ENCODE results near the gene KIF3C.
"Not testable (repeated sequence)": the region's sequence is repeated elsewhere in the genome, so short reads cannot be mapped to it uniquely, and the experiment has no call there.

Gene KIF3C

DNA sequence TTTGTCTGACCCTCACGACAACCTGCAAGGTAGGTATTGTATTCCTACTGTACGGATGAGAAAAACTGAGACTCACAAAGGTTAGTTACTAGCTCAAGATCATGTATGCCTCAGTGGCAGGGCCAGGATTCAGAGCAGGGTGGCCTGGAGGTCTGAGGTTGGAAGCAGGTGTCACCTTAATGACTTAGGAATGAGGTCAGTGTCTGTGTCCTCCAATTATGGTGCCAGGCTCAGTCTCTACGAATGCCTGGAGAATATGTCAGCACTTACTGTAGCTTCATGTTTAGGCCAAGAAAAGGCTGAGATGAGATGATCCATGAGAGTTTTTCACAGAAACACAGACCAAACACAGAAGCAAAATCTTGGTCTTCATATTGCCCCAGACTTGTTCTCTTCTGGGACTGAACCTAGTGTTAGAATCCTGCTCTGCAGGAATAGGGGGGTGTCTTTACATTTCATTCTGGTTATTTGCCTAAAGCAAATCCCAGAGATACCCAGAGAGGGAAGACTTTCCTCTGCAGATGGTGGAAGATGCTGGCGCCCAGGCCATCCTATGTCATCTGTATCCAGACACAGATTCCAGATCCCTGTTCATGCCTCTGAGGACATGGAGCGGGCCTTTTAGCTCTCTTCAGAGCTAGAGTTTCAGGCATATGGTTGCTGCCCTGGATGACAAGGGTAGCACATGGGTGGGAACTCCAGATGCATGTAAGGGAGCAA lies 35.3 kb upstream of the KIF3C start:
- H3K4me3 ChIP-seq (replicated peaks; ENCODE audit: low read depth, low read length), result no peak overlapping the region
- H3K27me3 ChIP-seq (replicated peaks; ENCODE audit: control insufficient read depth, insufficient read depth, low read length), result no peaks in the 10 kb centered on the region
- TF ChIP-seq, protein P1, sequence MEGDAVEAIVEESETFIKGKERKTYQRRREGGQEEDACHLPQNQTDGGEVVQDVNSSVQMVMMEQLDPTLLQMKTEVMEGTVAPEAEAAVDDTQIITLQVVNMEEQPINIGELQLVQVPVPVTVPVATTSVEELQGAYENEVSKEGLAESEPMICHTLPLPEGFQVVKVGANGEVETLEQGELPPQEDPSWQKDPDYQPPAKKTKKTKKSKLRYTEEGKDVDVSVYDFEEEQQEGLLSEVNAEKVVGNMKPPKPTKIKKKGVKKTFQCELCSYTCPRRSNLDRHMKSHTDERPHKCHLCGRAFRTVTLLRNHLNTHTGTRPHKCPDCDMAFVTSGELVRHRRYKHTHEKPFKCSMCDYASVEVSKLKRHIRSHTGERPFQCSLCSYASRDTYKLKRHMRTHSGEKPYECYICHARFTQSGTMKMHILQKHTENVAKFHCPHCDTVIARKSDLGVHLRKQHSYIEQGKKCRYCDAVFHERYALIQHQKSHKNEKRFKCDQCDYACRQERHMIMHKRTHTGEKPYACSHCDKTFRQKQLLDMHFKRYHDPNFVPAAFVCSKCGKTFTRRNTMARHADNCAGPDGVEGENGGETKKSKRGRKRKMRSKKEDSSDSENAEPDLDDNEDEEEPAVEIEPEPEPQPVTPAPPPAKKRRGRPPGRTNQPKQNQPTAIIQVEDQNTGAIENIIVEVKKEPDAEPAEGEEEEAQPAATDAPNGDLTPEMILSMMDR (IDR thresholded peaks at IDR 0.05; ENCODE audit: insufficient read depth, low read length, poor library complexity, severe bottlenecking), result no peak
- no peak for DNase-seq (ENCODE audit: extremely low read depth, insufficient read length)
- no peaks in the 10 kb centered on the region for H3K36me3 ChIP-seq (ENCODE audit: control insufficient read depth, insufficient read depth, low read length)

DNA sequence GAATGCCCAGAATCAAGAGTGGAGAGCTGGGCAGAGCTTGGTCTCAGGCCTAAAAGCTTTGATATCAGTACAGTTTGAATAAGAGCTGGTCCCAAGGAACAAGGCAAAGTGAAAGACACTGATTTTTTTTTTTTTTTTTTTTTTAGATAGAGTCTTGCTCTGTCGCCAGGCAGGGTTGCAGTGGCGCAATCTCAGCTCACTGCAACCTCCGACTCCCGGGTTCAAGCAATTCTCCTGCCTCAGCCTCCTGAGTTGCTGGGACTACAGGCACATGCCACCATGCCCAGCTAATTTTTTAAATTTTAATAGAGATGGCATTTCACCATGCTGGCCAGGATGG lies 34.4 kb upstream of the KIF3C start:
- H3K27me3 ChIP-seq (replicated peaks; ENCODE audit: control insufficient read depth, insufficient read depth, low read length); H3K36me3 ChIP-seq (ENCODE audit: control insufficient read depth, insufficient read depth, low read length); DNase-seq (ENCODE audit: extremely low read depth, insufficient read length); H3K4me3 ChIP-seq (replicated peaks; ENCODE audit: low read depth, low read length): not testable (repeated sequence)

- DNase-seq (ENCODE audit: extremely low read depth, insufficient read length), result no peak
- TF ChIP-seq, protein P1 (IDR thresholded peaks at IDR 0.05; ENCODE audit: insufficient read depth, low read length, poor library complexity, severe bottlenecking), result no peak
- Histone ChIP-seq H3K36me3 (ENCODE audit: control insufficient read depth, insufficient read depth, low read length) (no peaks in the 10 kb centered on the region), H3K27me3 (replicated peaks; ENCODE audit: control insufficient read depth, insufficient read depth, low read length) (no peaks in the 10 kb centered on the region), H3K4me3 (replicated peaks; ENCODE audit: low read depth, low read length) (no peak overlapping the region)
Observed at GRCh38 chr2:26016012-26016705, 33.9 kb upstream of the KIF3C start.

GRCh38 chr2:26013668-26014067 lies 31.4 kb upstream of the KIF3C start:
- no peak for DNase-seq (ENCODE audit: extremely low read depth, insufficient read length)
- TF ChIP-seq, protein P1 (IDR thresholded peaks at IDR 0.05; ENCODE audit: insufficient read depth, low read length, poor library complexity, severe bottlenecking), result no peak
- H3K27me3 ChIP-seq (replicated peaks; ENCODE audit: control insufficient read depth, insufficient read depth, low read length), result no peaks in the 10 kb centered on the region
- H3K36me3 ChIP-seq (ENCODE audit: control insufficient read depth, insufficient read depth, low read length), result no peaks in the 10 kb centered on the region
- H3K4me3 ChIP-seq (replicated peaks; ENCODE audit: low read depth, low read length), result no peak overlapping the region

DNA sequence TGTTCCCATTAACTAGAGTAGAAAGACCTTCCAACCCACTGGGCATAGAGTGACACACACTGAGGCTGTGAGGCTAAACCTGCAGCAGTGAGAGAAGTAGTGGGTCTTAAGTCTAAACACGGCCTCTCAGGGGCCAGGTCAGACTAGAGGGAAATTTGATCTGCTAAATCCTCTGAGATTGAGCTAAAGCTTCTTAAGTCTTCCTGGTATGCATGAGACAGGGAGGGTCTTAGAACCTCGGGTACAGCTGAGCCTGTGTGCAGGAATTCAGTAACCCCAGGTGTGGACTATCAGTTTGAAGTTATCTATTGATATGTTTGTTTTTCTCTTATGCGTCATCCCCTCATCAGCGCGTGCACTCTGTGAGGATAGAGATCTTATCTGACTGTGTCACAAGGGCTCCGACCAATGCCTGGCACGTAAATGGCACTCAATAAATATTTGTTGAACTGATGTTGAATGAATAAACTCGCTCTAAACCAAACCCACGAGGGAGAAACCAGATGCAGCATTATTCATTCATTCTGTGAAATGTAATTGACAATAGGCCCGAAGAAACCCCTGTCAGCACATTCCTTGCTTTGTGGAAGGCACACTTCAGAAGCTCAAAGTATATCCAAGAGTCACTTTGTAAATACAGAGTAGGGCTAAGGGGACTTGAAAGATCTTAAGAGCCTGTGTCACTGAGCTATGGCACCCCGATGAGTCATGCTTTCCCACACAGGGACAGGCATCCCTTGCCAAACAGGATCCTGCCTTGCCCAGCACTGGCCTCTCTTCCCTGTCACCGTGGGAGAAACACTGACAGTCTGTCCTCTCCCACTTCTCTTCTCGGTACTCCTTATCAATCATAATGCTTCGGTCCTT lies 29.9 kb upstream of the KIF3C start:
- Histone ChIP-seq H3K27me3 (replicated peaks; ENCODE audit: control insufficient read depth, insufficient read depth, low read length) (no peaks in the 10 kb centered on the region), H3K4me3 (replicated peaks; ENCODE audit: low read depth, low read length) (no peak overlapping the region), H3K36me3 (ENCODE audit: control insufficient read depth, insufficient read depth, low read length) (no peaks in the 10 kb centered on the region)
- TF ChIP-seq, protein P1 (IDR thresholded peaks at IDR 0.05; ENCODE audit: insufficient read depth, low read length, poor library complexity, severe bottlenecking), result no peak
- DNase-seq (ENCODE audit: extremely low read depth, insufficient read length), result no peak

GRCh38 chr2:26011609-26011989 lies 29.3 kb upstream of the KIF3C start:
- H3K36me3 ChIP-seq (ENCODE audit: control insufficient read depth, insufficient read depth, low read length), result no peaks in the 10 kb centered on the region

More at GRCh38 chr2:26011609-26011989, 29.3 kb upstream of the KIF3C start:
- DNase-seq (ENCODE audit: extremely low read depth, insufficient read length), result no peak
- TF ChIP-seq, protein P1 (IDR thresholded peaks at IDR 0.05; ENCODE audit: insufficient read depth, low read length, poor library complexity, severe bottlenecking), result no peak
- H3K27me3 ChIP-seq (replicated peaks; ENCODE audit: control insufficient read depth, insufficient read depth, low read length), result no peaks in the 10 kb centered on the region
- H3K4me3 ChIP-seq (replicated peaks; ENCODE audit: low read depth, low read length), result no peak overlapping the region

Data from GM06990 (cell line).